GM21786 (cell line): ENCODE results near the gene YPEL4.

Source experiments
- ATAC-seq: cut with Tn5 transposase; IDR thresholded peaks from one replicate; pipeline ENCODE4 v1.9.1; 2021; ENCODE audit not compliant: unreplicated experiment

YPEL4 gene

DNA sequence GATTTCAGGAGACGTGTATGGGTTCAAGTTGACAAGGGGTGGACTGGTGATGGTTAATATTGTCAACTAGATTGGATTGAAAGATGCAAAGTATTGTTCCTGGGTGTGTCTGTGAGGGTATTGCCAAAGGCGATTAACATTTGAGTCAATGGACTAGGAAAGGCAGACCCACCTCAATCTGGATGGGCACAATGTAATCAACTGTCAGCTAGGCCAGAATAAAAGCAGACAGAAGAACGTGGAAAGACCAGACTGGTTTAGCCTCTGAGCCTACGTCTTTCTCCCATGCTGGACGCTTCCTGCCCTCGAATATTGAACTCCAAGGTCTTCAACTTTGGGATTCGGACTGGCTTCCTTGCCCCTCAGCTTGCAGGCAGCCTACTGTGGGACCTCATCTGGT is 1.7 kb upstream of the YPEL4 start:
- ATAC-seq = no peak

DNA sequence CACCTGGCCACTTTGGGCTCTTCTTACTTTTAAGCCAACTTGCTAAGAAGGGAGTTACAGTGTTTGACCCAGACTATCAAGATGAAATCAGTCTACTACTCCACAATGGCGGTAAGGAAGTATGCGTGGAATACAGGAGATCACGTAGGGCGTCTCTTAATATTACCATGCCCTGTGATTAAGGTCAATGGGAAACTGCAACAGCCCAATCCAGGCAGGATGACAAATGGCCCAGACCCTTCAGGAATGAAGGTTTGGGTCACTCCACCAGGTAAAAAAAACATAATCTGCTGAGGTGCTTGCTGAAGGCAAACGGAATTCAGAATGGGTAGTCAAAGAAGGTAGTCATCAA is 1.0 kb upstream of the YPEL4 start:
- ATAC-seq = no peak

GRCh38 chr11:57648801-57649735 is 644 bp downstream of the YPEL4 start:
- ATAC-seq = no peak

- ATAC-seq = no peak
Measured at GRCh38 chr11:57647960-57648800, 1.5 kb downstream of the YPEL4 start.

DNA sequence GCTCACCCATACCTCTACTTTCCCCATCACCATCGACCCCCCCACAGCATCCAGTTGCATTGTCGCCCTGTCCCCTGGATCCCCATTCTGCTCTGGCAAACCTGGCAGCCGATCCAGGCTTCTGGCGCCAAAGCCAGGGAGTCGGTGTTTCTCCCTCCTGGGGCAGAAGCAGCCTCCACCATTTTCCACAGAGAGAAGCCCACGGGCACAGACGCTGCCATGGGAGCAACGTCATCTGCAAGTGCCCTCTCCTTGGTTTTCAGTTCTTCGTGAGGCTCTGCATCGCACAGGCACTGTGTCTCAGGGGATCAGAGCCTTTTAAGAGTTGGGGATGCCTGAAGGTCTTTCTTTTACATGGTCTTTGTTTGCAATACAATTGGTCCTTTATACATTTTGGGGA is 2.3 kb downstream of the YPEL4 start:
- no peak for ATAC-seq

DNA sequence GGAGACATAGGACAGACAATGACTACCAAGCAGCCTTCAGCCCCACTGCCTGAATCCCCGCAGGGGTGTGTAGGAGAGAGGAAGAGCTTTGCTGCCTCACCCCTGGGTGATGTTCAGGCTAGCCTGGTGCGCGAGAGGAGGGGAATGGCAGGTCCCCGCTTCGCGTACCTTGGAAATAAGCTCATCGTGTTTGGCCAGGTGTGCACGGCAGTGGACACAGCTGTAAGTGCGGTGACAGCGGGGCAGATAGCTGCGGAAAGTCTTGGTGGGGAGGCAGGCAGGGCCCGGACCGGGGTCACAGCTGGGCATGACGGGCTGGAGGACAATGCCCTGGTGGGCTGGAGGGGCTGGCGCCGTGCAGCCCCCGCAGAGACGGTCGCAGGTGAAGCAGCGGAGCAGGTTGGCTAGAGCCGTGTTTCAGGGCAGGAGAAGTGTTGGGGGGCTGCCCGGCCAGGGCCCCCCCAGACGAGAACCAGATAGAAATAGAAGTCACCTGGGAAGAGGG is 2.9 kb downstream of the YPEL4 start:
- ATAC-seq = no peak

- no peak for ATAC-seq
Measured at GRCh38 chr11:57646194-57646798, 3.4 kb downstream of the YPEL4 start.

- ATAC-seq = no peak
Measured at GRCh38 chr11:57645689-57646085, 4.0 kb downstream of the YPEL4 start.

DNA sequence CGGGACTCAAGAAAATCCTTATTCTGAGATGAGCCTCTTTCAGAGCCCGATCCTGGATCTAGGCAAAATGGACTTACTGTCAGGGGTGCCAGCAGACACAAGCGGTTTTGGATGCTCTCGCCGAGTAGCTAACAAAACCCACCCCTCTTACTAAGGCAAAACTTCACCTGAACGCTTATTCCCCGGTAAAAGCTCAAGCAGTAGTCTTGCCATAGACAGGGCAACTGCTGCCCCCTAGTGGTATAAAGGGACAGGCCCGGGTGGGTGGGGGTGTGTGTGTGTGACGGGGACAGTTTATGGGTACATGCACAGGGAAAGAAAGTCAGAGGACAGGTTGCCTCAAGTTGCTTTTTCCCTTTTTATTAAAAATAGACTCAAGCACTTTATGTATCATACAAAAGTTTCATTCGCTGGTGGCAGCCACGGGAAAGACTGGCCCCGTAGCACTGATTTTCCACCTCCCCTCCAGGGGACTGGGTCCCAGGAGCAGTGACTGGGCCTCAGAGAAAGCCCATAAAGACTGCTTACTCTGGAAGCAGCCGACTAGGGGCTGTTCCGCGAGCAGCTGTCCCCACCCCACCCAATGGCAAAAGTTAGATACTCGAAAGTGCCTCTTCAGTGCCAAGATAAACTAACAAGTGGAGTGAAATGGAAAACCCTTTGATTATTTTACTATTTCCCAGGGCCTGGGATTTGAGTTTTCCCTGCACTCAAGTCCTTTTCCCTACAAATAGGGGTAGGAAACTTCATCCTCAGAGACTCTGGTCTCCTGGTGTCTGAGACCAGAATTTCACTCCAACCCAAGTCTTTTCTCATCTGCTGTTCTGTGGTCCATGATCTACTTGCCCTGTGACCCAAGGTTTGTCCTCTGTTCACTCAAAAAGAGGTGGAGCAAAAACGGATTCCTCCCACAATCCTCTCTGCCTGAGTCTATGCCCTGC is 4.7 kb downstream of the YPEL4 start:
- ATAC-seq = peak; percentile 46

DNA sequence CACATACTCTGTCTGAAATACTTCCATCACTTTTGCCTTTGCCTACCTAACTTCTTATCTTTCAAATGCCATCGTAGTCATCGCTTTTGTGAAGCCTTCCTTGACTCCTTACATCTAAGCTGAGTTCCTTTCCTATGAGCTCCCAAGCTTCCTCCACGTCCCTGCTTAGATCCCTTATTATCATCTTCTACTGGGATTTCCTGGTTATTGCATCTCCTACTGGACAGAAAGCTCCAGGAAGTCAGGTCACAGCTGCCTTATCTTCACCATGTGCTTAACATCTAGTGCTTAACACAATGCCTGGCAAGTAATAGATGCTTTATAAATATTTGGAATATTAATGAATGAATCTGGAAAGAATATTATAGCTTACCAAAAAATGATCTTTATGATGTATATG is 5.9 kb downstream of the YPEL4 start:
- no peak for ATAC-seq

DNA sequence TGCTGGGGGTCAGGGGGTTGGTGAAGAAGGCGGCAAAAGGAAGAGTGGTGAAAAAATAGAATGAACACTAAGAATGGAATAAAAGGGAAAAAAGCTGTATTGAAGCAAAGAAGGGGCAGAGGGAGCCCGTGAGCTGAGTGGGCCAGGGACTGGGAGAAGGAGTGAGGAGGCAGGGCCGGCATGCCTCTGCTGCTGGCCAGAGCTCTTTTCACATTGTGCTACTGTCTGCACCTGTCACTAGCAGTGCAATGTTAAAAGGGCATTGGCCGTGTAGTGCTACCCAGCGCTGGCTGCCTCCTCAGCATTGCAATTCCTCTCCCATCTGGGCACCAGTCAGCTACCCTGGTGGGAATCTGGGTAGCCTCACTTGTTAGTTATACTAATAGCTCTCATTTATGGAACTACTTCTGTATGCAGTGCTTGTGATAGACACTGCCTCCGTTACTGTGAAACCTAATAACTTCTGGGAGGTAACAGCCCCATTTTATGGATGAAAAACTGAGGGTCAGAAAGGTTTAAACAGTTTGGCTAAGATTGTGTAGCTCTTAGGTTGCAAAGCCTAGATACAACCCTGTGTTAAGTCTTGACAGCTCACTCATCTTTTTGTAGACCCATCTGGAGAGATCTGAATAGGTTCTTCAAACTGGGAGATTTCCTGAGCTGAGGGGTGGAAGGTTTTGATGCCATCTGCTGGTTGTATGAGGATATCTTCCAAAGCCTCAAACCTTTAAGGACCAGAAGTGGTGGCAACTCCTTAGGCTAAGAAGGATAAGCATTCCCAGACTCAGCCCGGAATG is 8.5 kb downstream of the YPEL4 start:
- ATAC-seq = no peak

DNA sequence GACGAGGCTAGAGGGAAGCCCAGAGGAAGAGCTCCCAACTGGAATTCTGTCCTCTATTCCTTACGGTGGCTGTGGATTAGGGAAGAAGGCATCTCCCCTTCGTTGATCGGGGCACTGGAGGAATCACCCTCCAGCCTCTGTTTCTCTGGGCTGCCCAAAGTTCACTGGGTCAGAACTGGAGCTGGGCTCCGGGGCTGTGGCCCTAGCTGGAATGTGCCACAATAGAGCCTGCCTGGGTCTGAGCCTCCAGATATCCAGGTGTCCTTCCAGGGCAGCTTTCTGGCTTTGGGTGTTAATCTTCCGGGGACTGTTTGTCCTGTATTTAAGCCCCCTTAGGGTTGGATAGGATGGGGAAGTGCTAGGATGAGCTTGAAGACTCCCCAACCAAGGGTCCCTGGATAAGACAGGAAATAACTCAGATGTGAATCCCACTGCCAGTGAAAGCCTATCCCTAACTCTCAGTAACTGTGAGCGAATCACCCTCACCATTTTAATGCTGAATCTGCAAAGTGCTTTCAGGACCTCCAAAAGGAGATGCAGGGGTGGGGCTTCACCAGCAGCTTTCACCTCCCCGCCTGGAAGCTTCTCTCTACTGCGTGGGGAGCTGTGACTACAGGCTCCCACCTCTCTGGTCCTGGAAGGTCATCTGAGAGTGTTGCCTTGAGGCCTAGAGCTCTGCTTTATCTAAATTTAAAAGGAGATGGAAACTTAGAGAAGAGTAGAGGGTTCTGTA is 9.5 kb downstream of the YPEL4 start:
- no peak for ATAC-seq

GRCh38 chr11:57639321-57640067 is 10.2 kb downstream of the YPEL4 start:
- no peak for ATAC-seq

DNA sequence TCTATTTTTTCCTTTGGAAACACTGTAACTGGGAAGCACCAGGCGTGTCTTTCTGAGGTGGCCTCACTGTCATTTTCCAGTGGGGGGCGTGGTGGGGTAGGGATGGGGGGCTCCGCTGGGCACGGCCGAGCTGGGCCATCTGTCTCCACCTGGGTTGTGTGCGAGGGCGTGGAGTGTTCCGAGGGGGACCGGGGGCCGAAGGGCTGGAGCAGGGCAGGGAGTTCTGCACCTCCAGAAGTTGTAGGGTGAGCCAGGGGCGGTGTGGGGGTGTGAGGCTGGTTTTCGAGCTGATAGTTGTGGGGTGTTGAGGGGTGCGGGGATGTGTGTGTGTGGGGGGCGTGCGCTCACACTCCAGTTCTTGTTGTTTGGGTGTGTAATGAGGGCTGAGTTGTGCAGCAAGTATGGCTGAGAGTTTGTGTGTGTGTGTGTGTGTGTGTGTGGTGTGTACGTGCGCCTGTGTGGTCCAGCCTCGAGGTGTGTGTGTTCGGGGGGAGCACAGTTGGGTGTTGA is 10.8 kb downstream of the YPEL4 start:
- ATAC-seq = no peak

DNA sequence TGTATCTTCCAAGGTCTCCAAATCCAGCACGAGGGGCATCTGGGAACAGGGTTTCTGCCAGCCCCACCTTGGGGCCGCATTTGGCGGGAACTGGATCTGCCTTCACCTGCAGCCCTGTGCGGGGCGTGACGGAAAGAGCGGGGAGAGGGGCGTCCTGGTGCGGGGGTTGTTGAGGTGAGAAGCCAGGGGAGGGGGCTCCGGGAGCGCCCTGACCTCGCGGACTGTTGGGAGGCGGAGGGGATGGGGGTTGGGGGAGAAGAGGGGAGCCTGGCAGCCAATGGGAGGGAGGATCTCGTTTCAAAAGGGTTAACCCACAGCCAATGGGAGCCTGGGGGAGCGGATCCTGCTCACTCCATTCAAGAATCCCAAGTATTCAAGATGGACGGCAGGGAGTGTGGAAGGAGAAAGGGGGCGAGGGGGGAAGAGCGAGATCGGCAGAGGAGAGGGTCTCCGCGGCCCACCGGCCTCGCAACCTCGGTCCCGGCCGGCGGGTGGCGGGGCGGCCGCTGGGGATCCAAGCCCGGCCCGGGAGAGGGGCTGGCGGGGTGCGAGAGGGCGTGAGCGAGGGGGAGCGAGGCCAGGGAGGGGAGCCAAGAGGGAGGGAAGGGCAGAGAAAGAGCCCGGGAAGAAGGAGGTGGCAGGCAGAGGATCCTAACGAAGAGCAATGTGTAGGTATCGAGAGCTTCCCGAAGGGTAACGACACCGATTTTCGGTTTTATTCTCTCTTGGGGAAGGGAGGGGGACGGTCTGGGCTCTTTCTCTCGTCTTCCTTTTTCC is 11.5 kb downstream of the YPEL4 start:
- peak; percentile 54 for ATAC-seq

- no peak for ATAC-seq
Measured at GRCh38 chr11:57637626-57638004, 12.1 kb downstream of the YPEL4 start.

DNA sequence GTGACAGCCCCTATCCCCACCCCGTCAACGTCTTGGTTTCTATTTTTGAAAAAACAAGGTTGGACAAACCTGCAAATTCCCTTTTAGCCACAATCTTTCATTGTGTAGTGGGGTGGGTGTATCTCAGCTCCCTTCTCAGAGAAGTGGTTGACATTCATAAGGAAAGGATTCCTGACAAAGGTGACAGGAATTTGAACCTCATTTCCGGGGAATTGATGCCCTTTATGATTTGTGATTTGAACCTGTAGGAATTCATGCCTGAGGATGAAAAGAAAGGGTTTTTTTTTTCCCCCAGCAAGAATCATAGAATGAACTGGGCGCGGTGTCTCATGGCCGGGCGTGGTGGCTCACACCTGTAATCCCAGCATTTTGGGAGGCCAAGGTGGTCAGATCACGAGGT is 14.5 kb downstream of the YPEL4 start:
- no peak for ATAC-seq
